IPS DF 6.9 (cell line): Measurements from ENCODE around the gene ZFHX2.
A peak's percentile ranks its signal among the peaks of the same experiment; 100 is the strongest.

Experiments used
- DNase-seq: peaks from one replicate; pipeline ENCODE4 v3.0.0-alpha.2; 2013; ENCODE audit warnings: low read depth, low spot score
- H3K27ac ChIP-seq: one replicate; pipeline ENCODE4 v1.5.1; 2013; ENCODE audit warnings: low read length, control low read depth
- H3K27me3 ChIP-seq: 2 replicates; pipeline ENCODE4 v1.6.1; 2013; ENCODE audit warnings: mild to moderate bottlenecking, low read length; ENCODE audit not compliant: control insufficient read depth, insufficient read depth
- H3K36me3 ChIP-seq: 2 replicates; pipeline ENCODE4 v1.6.1; 2013; ENCODE audit warnings: low read length; ENCODE audit not compliant: control insufficient read depth, insufficient read depth
- H3K4me1 ChIP-seq: 2 replicates; pipeline ENCODE4 v1.6.1; 2013; ENCODE audit warnings: low read length; ENCODE audit not compliant: control insufficient read depth, insufficient read depth
- H3K4me3 ChIP-seq: 2 replicates; pipeline ENCODE4 v1.5.1; 2013; ENCODE audit warnings: mild to moderate bottlenecking, low read length
- H3K9me3 ChIP-seq: 2 replicates; pipeline ENCODE4 v1.6.1; 2013; ENCODE audit warnings: low read length, inconsistent platforms; ENCODE audit not compliant: control insufficient read depth, insufficient read depth
- WGBS: extraction: QIAGEN DNeasy Blood & Tissue Kit; methylation state at CpG from one replicate; pipeline ENCODE4 v1.1.7; 2013; ENCODE audit warnings: mixed read lengths, missing lambda C conversion rate; ENCODE audit not compliant: insufficient read length, insufficient coverage; 5-methylcytosine and 5-hydroxymethylcytosine counted together

Gene ZFHX2

GRCh38 chr14:23517650-23518326, 33.8 kb downstream of the ZFHX2 start:
- no CpG with 5 or more reads among the region's 6 CpGs for WGBS
- Histone ChIP-seq H3K4me3 (no peak overlapping the region), H3K9me3 (no peaks in the 10 kb centered on the region), H3K4me1 (peaks cover 8% of the 10 kb centered on the region), H3K27ac (no peak overlapping the region), H3K36me3 (peaks cover 5% of the 10 kb centered on the region), H3K27me3 (no peaks in the 10 kb centered on the region)
- no peak for DNase-seq

GRCh38 chr14:23514644-23514957, 37.0 kb downstream of the ZFHX2 start:
- DNase-seq = no peak
- no CpG with 5 or more reads among the region's 3 CpGs for WGBS
- Histone ChIP-seq H3K27ac (no peak overlapping the region), H3K4me3 (no peak overlapping the region), H3K4me1 (peaks cover 3% of the 10 kb centered on the region), H3K9me3 (no peaks in the 10 kb centered on the region), H3K27me3 (no peaks in the 10 kb centered on the region), H3K36me3 (no peaks in the 10 kb centered on the region)

GRCh38 chr14:23513818-23514643, 37.5 kb downstream of the ZFHX2 start:
- no peaks in the 10 kb centered on the region for H3K36me3 ChIP-seq
- H3K4me3 ChIP-seq = no peak overlapping the region
- WGBS = no CpG with 5 or more reads among the region's 8 CpGs
- H3K27ac ChIP-seq = no peak overlapping the region
- DNase-seq = no peak
- no peaks in the 10 kb centered on the region for H3K27me3 ChIP-seq
- peaks cover 3% of the 10 kb centered on the region for H3K4me1 ChIP-seq
- H3K9me3 ChIP-seq = no peaks in the 10 kb centered on the region

- Histone ChIP-seq H3K9me3 (no peaks in the 10 kb centered on the region), H3K4me3 (no peak overlapping the region), H3K27me3 (no peaks in the 10 kb centered on the region), H3K4me1 (peaks cover 1% of the 10 kb centered on the region; the same call in 1 of the 2 replicates), H3K36me3 (no peaks in the 10 kb centered on the region), H3K27ac (no peak overlapping the region)
- no CpG with 5 or more reads among the region's 25 CpGs for WGBS
- DNase-seq = no peak
Measured at GRCh38 chr14:23513005-23513817, 38.4 kb downstream of the ZFHX2 start.

- DNase-seq = no peak
Measured at GRCh38 chr14:23512156-23512555, 39.4 kb downstream of the ZFHX2 start.

GRCh38 chr14:23494223-23494622, 57.3 kb downstream of the ZFHX2 start:
- Histone ChIP-seq H3K36me3 (no peaks in the 10 kb centered on the region), H3K27ac (no peak overlapping the region), H3K9me3 (no peaks in the 10 kb centered on the region), H3K27me3 (no peaks in the 10 kb centered on the region), H3K4me3 (no peak overlapping the region), H3K4me1 (no peaks in the 10 kb centered on the region)
- WGBS = no CpG with 5 or more reads among the region's 2 CpGs
- peak; percentile 78 for DNase-seq

More at GRCh38 chr14:23512156-23512555, 39.4 kb downstream of the ZFHX2 start:
- peaks cover 1% of the 10 kb centered on the region; the same call in 1 of the 2 replicates for H3K4me1 ChIP-seq
- H3K4me3 ChIP-seq = no peak overlapping the region
- H3K27ac ChIP-seq = no peak overlapping the region
- H3K27me3 ChIP-seq = no peaks in the 10 kb centered on the region
- H3K9me3 ChIP-seq = no peaks in the 10 kb centered on the region
- no peaks in the 10 kb centered on the region for H3K36me3 ChIP-seq
- no CpG with 5 or more reads among the region's 13 CpGs for WGBS

GRCh38 chr14:23492618-23493272, 58.8 kb downstream of the ZFHX2 start:
- no peak overlapping the region for H3K4me3 ChIP-seq
- no peak for DNase-seq
- H3K27ac ChIP-seq = no peak overlapping the region
- H3K4me1 ChIP-seq = no peaks in the 10 kb centered on the region
- no peaks in the 10 kb centered on the region for H3K36me3 ChIP-seq
- no peaks in the 10 kb centered on the region for H3K9me3 ChIP-seq
- H3K27me3 ChIP-seq = no peaks in the 10 kb centered on the region

GRCh38 chr14:23487216-23487615, 64.3 kb downstream of the ZFHX2 start:
- no peak overlapping the region for H3K27ac ChIP-seq
- no CpG with 5 or more reads among the region's 7 CpGs for WGBS
- peaks cover 6% of the 10 kb centered on the region; the same call in 1 of the 2 replicates for H3K4me1 ChIP-seq
- H3K4me3 ChIP-seq = no peak overlapping the region
- H3K36me3 ChIP-seq = no peaks in the 10 kb centered on the region
- H3K27me3 ChIP-seq = no peaks in the 10 kb centered on the region
- DNase-seq = no peak
- no peaks in the 10 kb centered on the region for H3K9me3 ChIP-seq

- no peaks in the 10 kb centered on the region for H3K27me3 ChIP-seq
- no peaks in the 10 kb centered on the region for H3K36me3 ChIP-seq
- DNase-seq = no peak
- H3K9me3 ChIP-seq = no peaks in the 10 kb centered on the region
- peaks cover 7% of the 10 kb centered on the region; the same call in 1 of the 2 replicates for H3K4me1 ChIP-seq
- no peak overlapping the region for H3K27ac ChIP-seq
- WGBS = no CpG with 5 or more reads among the region's 2 CpGs
- H3K4me3 ChIP-seq = no peak overlapping the region
Measured at GRCh38 chr14:23486036-23486435, 65.5 kb downstream of the ZFHX2 start.

GRCh38 chr14:23485326-23485725, 66.2 kb downstream of the ZFHX2 start:
- no peaks in the 10 kb centered on the region for H3K36me3 ChIP-seq
- H3K27ac ChIP-seq = no peak overlapping the region
- DNase-seq = no peak
- H3K9me3 ChIP-seq = no peaks in the 10 kb centered on the region
- H3K4me1 ChIP-seq = peaks cover 7% of the 10 kb centered on the region; the same call in 1 of the 2 replicates
- WGBS = no CpG with 5 or more reads among the region's 4 CpGs
- H3K27me3 ChIP-seq = no peaks in the 10 kb centered on the region
- H3K4me3 ChIP-seq = no peak overlapping the region
